Measurements from ENCODE around the gene USP40. TPM values are rescaled to one million over a fixed set of nuclear protein-coding genes. Genes with fewer than 3 reads are reported as not detected.

Gene USP40
- total RNA-seq, 2 donors from 2014 or later: 14.5 to 17.1 TPM

GRCh38 chr2:233451950-233452349 lies 114.6 kb downstream of the USP40 start:
- intact Hi-C loops (cut with DNase I): no loop called here
- DNase-seq: no peak
- ATAC-seq: no peak

GRCh38 chr2:233450864-233451575 lies 115.6 kb downstream of the USP40 start:
- peak; percentile 13 for DNase-seq
- intact Hi-C loops (cut with DNase I): no loop called here

GRCh38 chr2:233449921-233450863 lies 116.4 kb downstream of the USP40 start:
- ATAC-seq (no peak), DNase-seq (peak; percentile 9)
- intact Hi-C loops (cut with DNase I): no loop called here

More at GRCh38 chr2:233450864-233451575, 115.6 kb downstream of the USP40 start:
- ATAC-seq: no peak

DNA sequence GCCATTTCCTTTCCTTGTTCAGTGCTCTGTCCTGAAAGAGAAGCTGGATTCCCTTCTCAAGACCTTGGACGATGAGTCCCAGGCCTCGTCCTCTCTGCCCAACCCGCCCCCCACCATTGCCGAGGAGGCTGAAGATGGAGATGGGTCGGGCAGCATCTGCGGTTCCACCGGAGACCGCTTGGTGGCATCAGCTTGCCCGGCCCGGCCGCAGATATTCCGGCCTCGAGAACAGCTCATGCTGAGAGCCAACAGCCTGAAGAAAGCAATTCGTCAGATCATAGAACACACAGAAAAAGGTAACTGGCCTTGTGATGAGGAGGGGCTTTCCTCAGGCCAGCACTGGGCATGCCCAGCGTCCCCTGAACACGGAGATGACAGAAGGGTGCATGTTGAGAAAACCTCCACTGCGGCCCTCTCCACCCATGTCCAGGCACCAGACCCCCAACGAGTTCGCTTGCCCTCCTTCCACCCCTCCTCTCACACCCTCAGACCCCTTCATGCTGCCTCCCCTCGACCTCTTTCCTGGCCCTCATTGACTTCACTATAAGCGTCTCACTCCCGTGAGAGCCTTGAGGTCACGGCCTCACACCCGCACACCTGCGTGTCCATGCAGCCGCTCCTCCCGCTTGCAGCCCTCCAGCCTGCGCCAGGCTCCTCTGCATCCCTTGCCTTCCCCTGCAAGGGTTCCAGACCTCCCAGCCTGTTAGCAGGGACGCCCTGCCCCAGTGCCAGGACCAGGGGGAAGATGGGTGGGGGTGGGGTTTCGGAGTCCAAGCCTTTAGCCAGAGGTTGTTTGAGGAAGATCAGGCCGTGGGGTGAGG lies 117.3 kb downstream of the USP40 start:
- DNase-seq (peak; percentile 35), ATAC-seq (peak in 1 of 2 donors; percentile 43)
- intact Hi-C loops (cut with DNase I): no loop called here

GRCh38 chr2:233448575-233448974 lies 118.0 kb downstream of the USP40 start:
- ATAC-seq: no peak
- DNase-seq: no peak
- intact Hi-C loops (cut with DNase I): no loop called here

DNA sequence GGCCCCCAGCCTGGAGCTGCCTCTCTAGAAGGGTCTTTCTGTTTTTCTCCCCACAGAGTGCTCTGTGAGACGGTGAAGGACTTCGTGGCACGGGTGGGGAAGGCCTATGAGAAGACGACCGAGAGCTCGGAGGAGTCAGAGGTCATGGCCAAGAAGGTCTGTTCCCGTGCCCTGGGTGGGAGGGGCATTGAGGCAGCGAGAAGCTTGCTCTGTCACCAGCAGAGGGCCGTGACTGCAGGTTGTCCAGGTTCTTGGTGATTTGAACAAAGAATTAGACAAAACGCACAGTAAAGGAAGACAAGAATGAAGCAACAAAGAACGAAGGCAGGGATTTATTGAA lies 118.4 kb downstream of the USP40 start:
- ATAC-seq (no peak), DNase-seq (peak; percentile 10)
- intact Hi-C loops (cut with DNase I): no loop called here

GRCh38 chr2:233447506-233448219 lies 118.9 kb downstream of the USP40 start:
- DNase-seq (peak; percentile 18), ATAC-seq (no peak)
- intact Hi-C loops (cut with DNase I): no loop called here

- intact Hi-C loops (cut with DNase I): no loop called here
- ATAC-seq (no peak), DNase-seq (peak; percentile 14)
Measured at GRCh38 chr2:233446606-233447305, 119.8 kb downstream of the USP40 start.

DNA sequence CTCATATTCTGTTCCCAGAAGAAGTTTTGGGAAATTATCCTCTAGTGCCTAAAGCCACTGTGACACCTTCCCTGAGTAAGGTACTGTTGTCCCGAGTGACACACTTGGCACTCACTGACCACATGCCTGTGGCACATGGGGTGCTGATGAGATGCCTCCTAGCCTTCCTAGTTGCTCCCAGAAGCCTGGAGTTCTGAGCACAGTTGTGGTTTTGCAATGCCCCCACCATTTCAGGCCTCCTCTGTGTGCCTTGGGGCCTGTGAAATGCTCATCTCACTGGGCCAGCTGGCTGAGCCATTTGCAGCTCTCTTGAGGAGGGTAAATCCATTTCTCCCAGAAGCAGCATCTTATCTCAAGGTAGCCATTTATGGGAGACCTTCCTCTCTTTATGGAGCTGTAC lies 120.5 kb downstream of the USP40 start:
- peak in 1 of 2 donors; percentile 43 for ATAC-seq
- DNase-seq: no peak
- intact Hi-C loops (cut with DNase I): no loop called here

GRCh38 chr2:233445152-233445830 lies 121.3 kb downstream of the USP40 start:
- peak; percentile 48 to 81 for ATAC-seq
- DNase-seq: peak; percentile 28
- intact Hi-C loops (cut with DNase I): no loop called here

DNA sequence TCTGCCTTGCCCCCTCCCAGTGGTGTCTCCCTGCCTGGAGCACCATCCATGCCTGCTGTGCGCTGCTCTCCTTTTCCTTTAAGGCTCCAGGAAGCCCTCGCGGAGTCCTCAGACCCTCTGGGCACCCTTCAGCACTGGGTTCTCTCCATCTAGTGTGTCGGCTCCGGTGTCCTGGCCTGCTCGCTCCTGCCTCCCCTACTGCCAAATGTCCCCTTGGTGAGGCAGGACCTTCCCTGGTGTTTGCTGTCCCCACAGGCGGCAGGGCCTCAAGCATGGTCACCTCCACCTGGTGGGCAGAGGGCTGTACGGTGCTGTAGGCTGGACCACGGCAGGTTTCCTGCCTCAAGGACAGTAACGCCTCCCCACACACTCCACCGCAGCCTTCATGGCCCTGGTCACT lies 122.1 kb downstream of the USP40 start:
- intact Hi-C loops (cut with DNase I): loop anchor here (5.0 kb wide), 2 partner anchors 42 to 87 kb away; no protein-coding TSS in a partner anchor
- ATAC-seq (no peak), DNase-seq (peak; percentile 16)

DNA sequence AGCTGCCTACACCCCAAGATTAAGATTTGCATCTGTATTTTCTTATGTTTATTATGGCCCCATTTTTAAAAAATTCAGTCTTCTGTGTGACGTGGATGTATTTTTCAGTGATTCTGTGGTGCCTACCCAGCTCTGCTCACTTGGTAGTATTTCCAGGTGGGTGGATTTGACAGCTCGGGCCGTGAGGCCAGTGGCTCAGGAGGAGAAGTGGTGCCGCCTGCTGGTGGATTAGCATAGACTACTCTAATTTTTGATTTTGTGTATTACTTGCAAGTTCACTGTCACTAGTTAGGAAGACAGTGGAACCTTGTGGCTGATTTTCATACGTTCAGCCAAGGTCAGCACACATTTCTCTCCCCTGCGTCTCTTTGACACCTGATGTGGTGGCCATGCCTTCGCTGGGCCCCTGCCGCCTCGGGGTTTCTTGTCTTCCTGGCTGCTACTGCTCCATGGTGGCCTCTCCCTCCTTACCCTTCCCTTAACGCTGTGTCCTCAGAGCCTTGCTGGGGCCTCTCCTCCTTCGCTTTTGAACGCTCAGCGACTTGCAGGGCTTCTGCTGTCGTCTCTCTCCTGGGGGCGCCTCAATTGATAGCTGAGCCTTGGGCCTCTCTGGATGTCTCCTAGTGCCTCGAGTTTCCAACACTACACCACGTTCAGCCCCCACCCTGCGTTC lies 122.9 kb downstream of the USP40 start:
- intact Hi-C loops (cut with DNase I): loop anchor here (5.0 kb wide), 2 partner anchors 41 to 86 kb away; no protein-coding TSS in a partner anchor
- DNase-seq (peak; percentile 87), ATAC-seq (peak; percentile 26 to 51)

DNA sequence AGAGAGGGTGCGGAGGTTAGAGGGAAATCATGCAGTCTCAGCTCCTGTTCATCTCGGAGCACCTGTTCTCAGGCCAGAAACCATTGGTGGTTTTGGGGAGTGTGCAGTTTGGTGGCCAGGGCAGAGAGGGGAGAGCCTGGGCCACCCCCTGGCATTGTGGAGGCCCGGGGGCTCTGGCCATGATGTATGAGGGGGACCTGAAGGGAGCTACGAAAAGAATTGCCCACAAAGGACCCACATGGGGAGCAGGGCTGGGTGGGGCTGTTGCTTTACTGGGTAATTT lies 124.6 kb downstream of the USP40 start:
- intact Hi-C loops (cut with DNase I): loop anchor here (5.0 kb wide), 2 partner anchors 40 to 85 kb away; no protein-coding TSS in a partner anchor
- ATAC-seq (no peak), DNase-seq (no peak)

- DNase-seq (no peak), ATAC-seq (no peak)
- intact Hi-C loops (cut with DNase I): loop anchor here (5.0 kb wide), 2 partner anchors 39 to 84 kb away; no protein-coding TSS in a partner anchor
Measured at GRCh38 chr2:233441161-233442027, 125.2 kb downstream of the USP40 start.

DNA sequence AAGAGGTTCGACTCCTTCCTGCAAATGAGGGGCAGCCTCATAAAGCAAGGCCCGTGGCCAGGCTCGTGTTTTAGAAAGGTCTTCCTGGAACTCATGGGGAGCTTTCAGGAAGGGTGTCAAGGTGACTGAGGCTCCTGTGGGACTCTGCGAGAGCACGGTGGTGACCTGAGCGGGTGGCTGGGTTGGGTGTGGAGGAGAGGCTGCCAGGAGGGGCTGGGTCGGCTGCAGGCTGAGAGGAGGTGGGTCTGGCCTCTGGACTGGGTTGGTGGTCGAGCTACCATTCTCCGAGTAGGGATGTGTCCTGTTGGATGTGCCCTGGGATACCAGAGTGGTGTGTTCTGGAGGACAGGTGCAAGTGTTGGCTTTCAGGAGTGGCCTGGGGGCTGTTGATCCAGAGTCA lies 125.9 kb downstream of the USP40 start:
- no peak for DNase-seq
- ATAC-seq: no peak
- intact Hi-C loops (cut with DNase I): loop anchor here (5.0 kb wide), 2 partner anchors 38 to 83 kb away; no protein-coding TSS in a partner anchor

GRCh38 chr2:233440314-233440713 lies 126.3 kb downstream of the USP40 start:
- DNase-seq (no peak), ATAC-seq (no peak)
- intact Hi-C loops (cut with DNase I): loop anchor here (5.0 kb wide), 2 partner anchors 38 to 83 kb away; no protein-coding TSS in a partner anchor

Data from left cardiac atrium (tissue), 4 donors.